Adrenal gland (tissue), 12 donors: ENCODE data around the gene SF3A1. TPM values are rescaled to one million over a fixed set of nuclear protein-coding genes. Genes with fewer than 3 reads are reported as not detected.
A peak's percentile ranks its signal among the peaks of the same experiment; 100 is the strongest.

Experiments
- DNase-seq, 7 donors: peaks; one replicate each; pipeline ENCODE4 v3.0.0-alpha.2; 2019 to 2020
- H3K27ac ChIP-seq, 5 donors: fragments of 200-600 bp; sonication (generic) in 4 of 5; 1 replicate in 3 of 5; 2 replicates in 2 of 5; pipeline versions ENCODE4 v1.5.1 to v1.8.0; 2016 to 2020; ENCODE audit warnings: mild to moderate bottlenecking in 1 of 5
- H3K27me3 ChIP-seq: fragments of 200-600 bp; 2 replicates; pipeline ENCODE4 v1.8.0; 2021
- H3K36me3 ChIP-seq, 2 donors: fragments of 200-600 bp; replicated peaks in 1 of 2; 1 replicate in 1 of 2; 2 replicates in 1 of 2; pipeline versions ENCODE4 v1.5.1 to v1.8.0; 2018 to 2022
- H3K4me1 ChIP-seq, 2 donors: fragments of 200-600 bp; replicated peaks in 1 of 2; 1 replicate in 1 of 2; 2 replicates in 1 of 2; pipeline versions ENCODE4 v1.5.1 to v1.8.0; 2018 to 2021
- H3K4me3 ChIP-seq, 4 donors: fragments of 200-600 bp; sonication (generic) in 3 of 4; one replicate each; pipeline ENCODE4 v1.5.1; 2016 to 2018
- H3K9me3 ChIP-seq, 3 donors: fragments of 200-600 bp; sonication (generic) in 1 of 3; replicated peaks in 1 of 3; 1 replicate in 2 of 3; 2 replicates in 1 of 3; pipeline versions ENCODE4 v1.5.1 to v1.8.0; 2016 to 2021
- CTCF ChIP-seq, 6 experiments: fragments of 450-650 bp in 4 of 6; fragments of 200-600 bp in 2 of 6; sonication (generic) in 1 of 6; IDR thresholded peaks; 1 replicate in 5 of 6; 2 replicates in 1 of 6; pipeline versions ENCODE4 v1.5.1 to v1.8.0; 2016 to 2021; ENCODE audit warnings: antibody characterized with exemption in 6 of 6, mild to moderate bottlenecking in 2 of 6, moderate library complexity in 1 of 6
- POLR2A ChIP-seq, 2 donors: fragments of 450-650 bp; IDR thresholded peaks; one replicate each; pipeline ENCODE4 v1.6.1; 2017; ENCODE audit warnings: antibody characterized with exemption in 2 of 2, mild to moderate bottlenecking in 2 of 2, moderate library complexity in 1 of 2
- WGBS, 4 donors: extraction: QIAGEN DNeasy Blood & Tissue Kit in 2 of 4; methylation state at CpG; one replicate each; pipeline versions ENCODE4 v1.1.5 to v1.1.7; 2013 to 2017; 5-methylcytosine and 5-hydroxymethylcytosine counted together
- intact Hi-C, 2 donors: fragments of 100-400 bp; cut with DNase I; formaldehyde crosslinking; loops; one replicate each; pipeline versions ENCODE4 v1.14.1 to v1.15.0; 2022 to 2023
- polyA plus RNA-seq, 3 donors: library from polyadenylated mRNA; stranded (reverse); fragments of 200-250 nt in 2 of 3; fragments of 350-450 nt in 1 of 3; fragmentation: Illumina TruSeq in 1 of 3; extraction: RNeasy Lipid Tissue Mini Kit (QIAGEN cat#74804) in 1 of 3; gene quantifications; one replicate each; pipeline ENCODE4 v1.2.3, GENCODE V29; 2013 to 2014
- total RNA-seq, 9 donors: library from RNA; depleted of rRNA in 4 of 9; stranded (reverse); fragments of >200 nt in 4 of 9; fragments of 120-200 nt in 1 of 9; fragmentation: NEBNext Ultra II Directional in 1 of 9; extraction: Animal tissue kit (Norgen Biotek cat#: 25700) in 1 of 9; gene quantifications; one replicate each; pipeline versions ENCODE4 v1.1.0 to v1.2.4, GENCODE V29; 2013 to 2023
- donor health status: healthy with polysubstance abuse.
- donor health status: Bipolar disorder and iron deficiency.
- donor health status: DM: yes; HTN: yes; CAD: no.
- donor health status: DM: no; HTN: no; CAD: no.
- donor health status: DM: no; HTN: no; CAD: no.
- donor health status: DM: yes; HTN: yes; CAD: no.

The SF3A1 gene
- total and polyA plus RNA-seq, 12 donors, result 15.7 to 212 (median 107) TPM

GRCh38 chr22:30396871-30397655, 40.4 kb upstream of the SF3A1 start, which contains the start of gene SEC14L2:
Gene SEC14L2, plus strand, starts transcription at chr22:30397018. Its CDS starts 99 bp downstream, at chr22:30397117.
- Histone ChIP-seq H3K27me3 (no peaks in the 10 kb centered on the region), H3K4me1 (peaks cover 14 to 18% of the 10 kb centered on the region in 2 donors), H3K27ac (no peak within 1 kb of the TSS), H3K9me3 (no peaks in the 10 kb centered on the region), H3K4me3 (peak within 1 kb of the TSS in 2 of 4 donors; percentile 25 to 71), H3K36me3 (no peaks in the 10 kb centered on the region)
- peak in 1 of 2 donors; percentile 20 for TF ChIP-seq POLR2A (IDR thresholded peaks at IDR 0.05)
- TF ChIP-seq CTCF (IDR thresholded peaks at IDR 0.05), result no peak
- intact Hi-C loops, result no loop called here
- WGBS, 4 donors, result 0 to 5% (median 1%) methylated on average over 6 to 56 of the region's 56 CpGs
- peak in 6 of 7 donors; percentile 58 to 72 (median 64) for DNase-seq

GRCh38 chr22:30393885-30394284, 37.2 kb upstream of the SF3A1 start:
- 76 to 86% (median 83%) methylated on average over 3 of the region's 3 CpGs for WGBS, 4 donors
- intact Hi-C loops, result loop anchor here in 1 of 2 donors (5.0 kb wide), 1 partner anchor 88 kb away; no protein-coding TSS in a partner anchor

GRCh38 chr22:30393322-30393680, 36.6 kb upstream of the SF3A1 start:
- intact Hi-C loops, result loop anchor here in 1 of 2 donors (5.0 kb wide), 1 partner anchor 89 kb away; no protein-coding TSS in a partner anchor

More at GRCh38 chr22:30393885-30394284, 37.2 kb upstream of the SF3A1 start:
- Histone ChIP-seq H3K27ac (no peak overlapping the region), H3K4me1 (peaks cover 14 to 18% of the 10 kb centered on the region in 2 donors), H3K36me3 (no peaks in the 10 kb centered on the region), H3K27me3 (no peaks in the 10 kb centered on the region), H3K4me3 (no peak overlapping the region), H3K9me3 (no peaks in the 10 kb centered on the region)
- DNase-seq, result no peak
- TF ChIP-seq POLR2A (IDR thresholded peaks at IDR 0.05) (no peak), CTCF (IDR thresholded peaks at IDR 0.05) (no peak)

More at GRCh38 chr22:30393322-30393680, 36.6 kb upstream of the SF3A1 start:
- Histone ChIP-seq H3K27ac (no peak overlapping the region), H3K4me1 (peaks cover 14 to 18% of the 10 kb centered on the region in 2 donors), H3K9me3 (no peaks in the 10 kb centered on the region), H3K36me3 (no peaks in the 10 kb centered on the region), H3K4me3 (no peak overlapping the region), H3K27me3 (no peaks in the 10 kb centered on the region)
- TF ChIP-seq POLR2A (IDR thresholded peaks at IDR 0.05), result no peak
- TF ChIP-seq CTCF (IDR thresholded peaks at IDR 0.05), result no peak
- no peak for DNase-seq
- 67 to 78% (median 76%) methylated on average over 7 of the region's 7 CpGs for WGBS, 4 donors
